ENCODE measurements around the gene CCDC15.

DNA sequence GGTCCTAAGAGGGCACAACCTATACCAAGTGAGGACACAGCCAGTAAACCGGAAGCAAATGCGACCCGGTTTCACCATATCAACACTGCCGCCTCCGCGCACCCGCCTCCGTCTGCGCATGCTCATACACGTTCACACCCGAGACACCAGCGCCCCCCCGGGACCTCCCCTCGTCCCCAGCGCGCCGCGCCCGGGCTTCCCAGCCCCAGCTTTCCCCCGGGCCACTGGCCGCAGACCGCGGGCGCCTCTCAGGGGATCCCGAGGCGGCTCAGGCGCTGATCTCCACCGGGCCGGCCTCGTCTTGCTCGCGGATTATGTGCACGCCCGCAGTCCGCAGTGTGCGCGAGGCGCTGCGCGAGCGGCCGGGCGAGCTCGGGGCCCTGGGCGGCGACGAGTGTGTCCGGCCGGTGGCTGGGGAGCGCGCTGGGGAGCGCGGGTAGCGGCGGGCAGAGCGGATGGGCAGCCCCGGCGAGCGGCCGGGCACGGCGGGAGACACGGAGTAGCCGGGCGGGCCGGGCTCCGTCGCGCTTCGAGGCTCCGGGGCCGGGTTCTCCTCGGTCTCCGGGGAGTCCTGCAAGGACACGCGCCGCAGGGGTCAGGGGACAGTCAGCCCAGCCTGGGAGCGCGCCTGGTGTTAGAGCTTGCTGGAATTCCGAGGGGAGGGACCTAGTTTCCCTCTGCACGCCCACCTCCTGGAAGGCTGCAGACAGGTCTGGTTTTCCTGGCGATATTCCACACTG, 33.0 kb upstream of the CCDC15 start:
- TF ChIP-seq, protein P1, sequence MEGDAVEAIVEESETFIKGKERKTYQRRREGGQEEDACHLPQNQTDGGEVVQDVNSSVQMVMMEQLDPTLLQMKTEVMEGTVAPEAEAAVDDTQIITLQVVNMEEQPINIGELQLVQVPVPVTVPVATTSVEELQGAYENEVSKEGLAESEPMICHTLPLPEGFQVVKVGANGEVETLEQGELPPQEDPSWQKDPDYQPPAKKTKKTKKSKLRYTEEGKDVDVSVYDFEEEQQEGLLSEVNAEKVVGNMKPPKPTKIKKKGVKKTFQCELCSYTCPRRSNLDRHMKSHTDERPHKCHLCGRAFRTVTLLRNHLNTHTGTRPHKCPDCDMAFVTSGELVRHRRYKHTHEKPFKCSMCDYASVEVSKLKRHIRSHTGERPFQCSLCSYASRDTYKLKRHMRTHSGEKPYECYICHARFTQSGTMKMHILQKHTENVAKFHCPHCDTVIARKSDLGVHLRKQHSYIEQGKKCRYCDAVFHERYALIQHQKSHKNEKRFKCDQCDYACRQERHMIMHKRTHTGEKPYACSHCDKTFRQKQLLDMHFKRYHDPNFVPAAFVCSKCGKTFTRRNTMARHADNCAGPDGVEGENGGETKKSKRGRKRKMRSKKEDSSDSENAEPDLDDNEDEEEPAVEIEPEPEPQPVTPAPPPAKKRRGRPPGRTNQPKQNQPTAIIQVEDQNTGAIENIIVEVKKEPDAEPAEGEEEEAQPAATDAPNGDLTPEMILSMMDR (IDR thresholded peaks at IDR 0.05): peak in 5 of 12 donors; percentile 10 to 30 (median 15)
- peak in 1 of 2 donors; percentile 8 for TF ChIP-seq POLR2A (IDR thresholded peaks at IDR 0.05)
